K562 (cell line): ENCODE results near the gene TXLNG. TPM values are rescaled to one million over a fixed set of nuclear protein-coding genes. Genes with fewer than 3 reads are reported as not detected.
A peak's percentile ranks its signal among the peaks of the same experiment; 100 is the strongest.

Source experiments
- AFF4 ChIP-seq: sonication (generic); formaldehyde crosslinking; IDR thresholded peaks from 2 replicates; pipeline ENCODE4 v1.8.0; 2023; ENCODE audit warnings: mild to moderate bottlenecking, missing genetic modification reagents
- POLR2G ChIP-seq: fragments of 200-400 bp; formaldehyde crosslinking; IDR thresholded peaks from 2 replicates; pipeline ENCODE4 v1.6.1; 2017; ENCODE audit warnings: low read depth, mild to moderate bottlenecking, antibody characterized with exemption, low read length, moderate library complexity
- TEAD1 ChIP-seq, 2 experiments: fragments of 450-650 bp in 1 of 2; sonication (generic) in 1 of 2; formaldehyde crosslinking; IDR thresholded peaks; 2 replicates each; pipeline versions ENCODE4 v1.4.0 to v1.8.0; 2020 to 2022; ENCODE audit warnings: mild to moderate bottlenecking in 2 of 2, missing genetic modification reagents in 1 of 2
- polyA plus RNA-seq, 8 experiments: library from polyadenylated mRNA; depleted of rRNA in 4 of 8; stranded (reverse) in 5 of 8; unstranded in 3 of 8; fragments of >200 nt; fragmentation: Nextera tagmentation in 2 of 8; fragmentation: Illumina TruSeq in 1 of 8; extraction: Ambion mirVana in 2 of 8; extraction: Trizol in 1 of 8; gene quantifications; 2 replicates each; pipeline versions ENCODE4 v1.2.1 to v1.2.3, GENCODE V29; 2011 to 2014; ENCODE audit warnings: inconsistent platforms in 1 of 8, missing spikeins in 1 of 8
- total RNA-seq, 7 experiments: library from RNA; depleted of rRNA in 6 of 7; stranded (reverse); fragments of >200 nt in 6 of 7; fragmentation: Illumina TruSeq in 2 of 7; extraction: Trizol in 2 of 7; gene quantifications; 2 replicates each; pipeline versions ENCODE4 v1.2.1 to v1.2.3, GENCODE V29; 2011 to 2021; ENCODE audit warnings: low replicate concordance in 1 of 7
- TF ChIP-seq, protein P1 (sequence below): sonication (generic); formaldehyde crosslinking; IDR thresholded peaks from 2 replicates; pipeline ENCODE4 v1.9.0; 2022; ENCODE audit warnings: mild to moderate bottlenecking, missing genetic modification reagents

TXLNG gene
- total and polyA plus RNA-seq, 9 of the 15 experiments (the other 6 are each of a cell fraction or from before 2014, with no cell fraction given): 13.1 to 47.0 (median 31.6) TPM

DNA sequence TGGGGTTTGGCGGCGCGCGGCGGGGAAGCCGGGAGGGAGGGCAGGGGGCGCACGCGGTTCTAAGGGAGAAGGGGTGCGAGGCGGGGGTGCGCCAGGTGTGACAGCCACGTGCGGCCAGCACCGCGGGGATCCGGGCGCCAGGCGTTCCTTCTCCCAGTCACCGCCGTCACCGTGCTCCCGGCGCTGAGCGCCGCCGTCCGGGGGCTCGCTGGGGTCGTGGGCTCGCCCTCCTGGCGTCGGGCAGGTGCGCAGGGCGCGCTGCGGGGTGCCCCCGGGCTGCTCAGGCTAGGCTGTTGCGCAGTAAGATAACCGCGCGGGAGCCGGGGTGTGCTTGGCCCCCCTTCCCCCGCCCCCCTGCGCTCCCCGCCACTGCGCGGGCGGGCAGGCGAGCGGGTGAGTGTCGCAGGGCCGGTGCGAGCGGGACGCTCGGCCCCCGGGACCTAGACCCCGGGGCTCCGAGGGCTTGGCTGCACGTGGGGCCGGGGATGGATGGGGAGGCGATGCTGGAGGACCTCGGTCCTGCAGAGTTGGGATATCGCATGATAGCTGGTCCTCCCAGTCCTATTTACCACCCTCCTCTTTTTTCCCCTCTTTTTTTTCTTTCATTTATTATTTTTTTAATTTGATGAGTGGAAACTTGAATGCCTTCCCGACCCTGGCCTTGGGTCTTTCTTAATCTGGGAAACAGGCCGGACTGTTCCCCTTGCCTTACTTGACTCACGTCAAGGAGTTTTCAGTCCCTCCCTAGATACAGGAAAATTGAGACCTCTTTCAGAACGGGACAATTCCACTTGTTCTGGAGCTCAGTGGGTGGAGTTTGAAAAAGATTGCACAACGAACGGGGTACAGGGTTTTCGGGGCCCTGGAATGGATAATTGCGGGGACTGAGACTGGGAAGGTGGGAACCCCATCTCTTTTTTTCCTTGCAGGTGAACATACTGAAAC is 797 bp downstream of the TXLNG start (continued):
- TF ChIP-seq POLR2G: 0 out of 2 replicates have a peak, but pooled peaks have one; percentile 3
- no peak for TF ChIP-seq AFF4 (CRISPR knock-in tag)
- TF ChIP-seq, protein P1, sequence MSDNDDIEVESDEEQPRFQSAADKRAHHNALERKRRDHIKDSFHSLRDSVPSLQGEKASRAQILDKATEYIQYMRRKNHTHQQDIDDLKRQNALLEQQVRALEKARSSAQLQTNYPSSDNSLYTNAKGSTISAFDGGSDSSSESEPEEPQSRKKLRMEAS (CRISPR knock-in tag): peak; percentile 73
- 0 out of 4 replicates have a peak, but pooled peaks of 1 of the 2 experiments have one; percentile 39 for TF ChIP-seq TEAD1 (CRISPR knock-in tag; IDR thresholded peaks at IDR 0.05)
